ENCODE results near the gene HSPA14.
"Not testable (repeated sequence)": the region's sequence is repeated elsewhere in the genome, so short reads cannot be mapped to it uniquely, and the experiment has no call there.

HSPA14 gene

GRCh38 chr10:14837757-14838581 lies at the start of gene HSPA14, which contains the start of the genes CDNF and MSANTD7:
TSS of gene HSPA14 (plus strand) at chr10:14838306. CDS start at chr10:14838403, 97 bp downstream.
TSS of gene CDNF (minus strand) at chr10:14838037. CDS start at chr10:14837946, 91 bp downstream.
TSS of gene MSANTD7 (plus strand) at chr10:14838306. CDS start at chr10:14842285, 3,979 bp downstream.
- peak; percentile 94 for DNase-seq

GRCh38 chr10:14798636-14799035 lies 39.5 kb upstream of the HSPA14 start:
- DNase-seq, result no peak

GRCh38 chr10:14800397-14800796 lies 37.7 kb upstream of the HSPA14 start:
- DNase-seq, result no peak

- DNase-seq, result no peak
These were observed 36.4 kb upstream of the HSPA14 start for GRCh38 chr10:14801723-14802122.

- DNase-seq, result no peak
These were observed 34.3 kb upstream of the HSPA14 start for GRCh38 chr10:14803827-14804226.

GRCh38 chr10:14806318-14806717 lies 31.8 kb upstream of the HSPA14 start:
- DNase-seq, result no peak

GRCh38 chr10:14810969-14811953 lies 26.8 kb upstream of the HSPA14 start:
- no peak for DNase-seq

- DNase-seq, result no peak
These were observed 25.8 kb upstream of the HSPA14 start for GRCh38 chr10:14812271-14812670.

- no peak for DNase-seq
These were observed 22.4 kb upstream of the HSPA14 start for GRCh38 chr10:14815681-14816080.

- not testable (repeated sequence) for DNase-seq
These were observed 21.4 kb upstream of the HSPA14 start for GRCh38 chr10:14816717-14817116.

GRCh38 chr10:14820010-14820774 lies 17.9 kb upstream of the HSPA14 start:
- no peak for DNase-seq

GRCh38 chr10:14820775-14821154 lies 17.3 kb upstream of the HSPA14 start:
- DNase-seq, result no peak

GRCh38 chr10:14821635-14822375 lies 16.3 kb upstream of the HSPA14 start:
- no peak for DNase-seq

- no peak for DNase-seq
These were observed 15.0 kb upstream of the HSPA14 start for GRCh38 chr10:14822879-14823755.

GRCh38 chr10:14823966-14824365 lies 14.1 kb upstream of the HSPA14 start:
- no peak for DNase-seq

GRCh38 chr10:14826076-14826829 lies 11.9 kb upstream of the HSPA14 start:
- no peak for DNase-seq

GRCh38 chr10:14833106-14833505 lies 5.0 kb upstream of the HSPA14 start:
- no peak for DNase-seq

- no peak for DNase-seq
These were observed 1.9 kb upstream of the HSPA14 start for GRCh38 chr10:14836208-14836607.

GRCh38 chr10:14837003-14837756 lies 926 bp upstream of the HSPA14 start:
- no peak for DNase-seq
